ENCODE results near the gene GLUL. TPM values are rescaled to one million over a fixed set of nuclear protein-coding genes. Genes with fewer than 3 reads are reported as not detected.

The GLUL gene
- polyA plus RNA-seq, 3 donors: 506 to 1,423 (median 523) TPM

DNA sequence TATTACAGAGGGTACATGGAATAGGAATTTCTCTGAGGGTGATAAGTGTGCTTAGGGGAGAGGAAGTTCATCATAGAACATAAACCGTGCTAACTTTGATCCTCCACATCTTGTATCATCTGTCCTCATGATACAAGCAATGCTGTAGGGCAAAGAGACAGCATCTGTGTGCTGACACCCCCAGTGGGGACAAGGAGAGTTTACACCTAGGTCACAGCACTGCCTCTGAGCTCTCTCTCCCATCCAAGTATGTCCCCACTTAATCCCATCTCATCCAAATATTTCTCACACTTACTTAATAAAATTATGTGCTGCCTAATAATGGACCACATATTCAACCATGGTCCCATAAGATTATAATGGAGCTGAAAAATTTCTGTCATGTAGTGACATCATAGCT, 13.2 kb upstream of the GLUL start:
- Histone ChIP-seq H3K79me2 (ENCODE audit: insufficient read depth, low read length) (no peaks in the 10 kb centered on the region), H3K27me3 (ENCODE audit: control insufficient read depth in 2 of 2, insufficient read depth in 2 of 2, low read length in 2 of 2) (no peaks in the 10 kb centered on the region), H3K4me3 (replicated peaks in 1 of 3; ENCODE audit: low read depth in 2 of 3, low read length in 3 of 3) (no peak overlapping the region), H4K20me1 (ENCODE audit: insufficient read depth, low read length) (no peaks in the 10 kb centered on the region), H3K36me3 (replicated peaks in 1 of 2; ENCODE audit: control insufficient read depth in 1 of 2, insufficient read depth in 2 of 2, low read length in 2 of 2) (no peaks in the 10 kb centered on the region), H3K4me1 (ENCODE audit: control insufficient read depth in 1 of 2, insufficient read depth in 2 of 2, low read length in 2 of 2) (no peaks in the 10 kb centered on the region), H3K4me2 (replicated peaks; ENCODE audit: extremely low read depth, low read length, poor library complexity, severe bottlenecking) (no peak overlapping the region), H3K9ac (ENCODE audit: insufficient read depth, low read length, poor library complexity, severe bottlenecking) (no peak overlapping the region), H3K9me3 (replicated peaks in 1 of 2; ENCODE audit: control insufficient read depth in 1 of 2, insufficient read depth in 1 of 2, low read length in 2 of 2) (peaks cover 3 to 6% of the 10 kb centered on the region in 2 donors), H2AFZ (ENCODE audit: insufficient read depth, low read depth, low read length, poor library complexity, severe bottlenecking) (no peak overlapping the region), H3K27ac (ENCODE audit: low read depth in 1 of 2, low read length in 2 of 2) (no peak overlapping the region)
- Mint-ChIP-seq H3K36me3 (no peaks in the 10 kb centered on the region), H3K9me3 (peaks cover 4 to 11% (median 8%) of the 10 kb centered on the region in 7 donors), H3K4me3 (no peak overlapping the region), H3K27me3 (ENCODE audit: low read depth in 3 of 3) (peaks cover 2 to 7% (median 4%) of the 10 kb centered on the region in 3 donors), H3K4me1 (no peaks in the 10 kb centered on the region), H3K27ac (no peak overlapping the region)
- intact Hi-C loops (cut with micrococcal nuclease): no loop called here
- peak; percentile 19 for TF ChIP-seq CTCF (IDR thresholded peaks at IDR 0.05)
- no CpG with 5 or more reads among the region's 1 CpG for WGBS (ENCODE audit: insufficient coverage)
- no peak for DNase-seq

GRCh38 chr1:182400567-182400966, 9.0 kb upstream of the GLUL start, which contains the start of gene TEDDM1:
TEDDM1 (minus strand) TSS chr1:182400667; CDS start chr1:182400485, 182 bp downstream.
- Histone ChIP-seq H4K20me1 (ENCODE audit: insufficient read depth, low read length) (no peaks in the 10 kb centered on the region), H3K79me2 (ENCODE audit: insufficient read depth, low read length) (no peaks in the 10 kb centered on the region), H2AFZ (ENCODE audit: insufficient read depth, low read depth, low read length, poor library complexity, severe bottlenecking) (no peak within 1 kb of the TSS), H3K9ac (ENCODE audit: insufficient read depth, low read length, poor library complexity, severe bottlenecking) (no peak within 1 kb of the TSS), H3K4me1 (ENCODE audit: control insufficient read depth in 1 of 2, insufficient read depth in 2 of 2, low read length in 2 of 2) (peaks cover 7 to 16% of the 10 kb centered on the region in 2 donors), H3K27ac (ENCODE audit: low read depth in 1 of 2, low read length in 2 of 2) (no peak within 1 kb of the TSS), H3K9me3 (replicated peaks in 1 of 2; ENCODE audit: control insufficient read depth in 1 of 2, insufficient read depth in 1 of 2, low read length in 2 of 2) (peaks cover 2 to 4% of the 10 kb centered on the region in 2 donors), H3K36me3 (replicated peaks in 1 of 2; ENCODE audit: control insufficient read depth in 1 of 2, insufficient read depth in 2 of 2, low read length in 2 of 2) (no peaks in the 10 kb centered on the region), H3K27me3 (ENCODE audit: control insufficient read depth in 2 of 2, insufficient read depth in 2 of 2, low read length in 2 of 2) (no peaks in the 10 kb centered on the region), H3K4me2 (replicated peaks; ENCODE audit: extremely low read depth, low read length, poor library complexity, severe bottlenecking) (no peak within 1 kb of the TSS), H3K4me3 (replicated peaks in 1 of 3; ENCODE audit: low read depth in 2 of 3, low read length in 3 of 3) (no peak within 1 kb of the TSS)
- H3K4me1 Mint-ChIP-seq: peaks cover 21% of the 10 kb centered on the region
- no peak for TF ChIP-seq CTCF (IDR thresholded peaks at IDR 0.05)
- H3K27ac Mint-ChIP-seq: peak within 1 kb of the TSS in 1 of 7 donors; percentile 53
- no peak within 1 kb of the TSS for H3K4me3 Mint-ChIP-seq
- intact Hi-C loops (cut with micrococcal nuclease): no loop called here
- H3K27me3 Mint-ChIP-seq (ENCODE audit: low read depth in 3 of 3): peaks cover 0 to 2% (median 0%) of the 10 kb centered on the region in 3 donors
- 100% methylated on average over 3 of the region's 4 CpGs for WGBS (ENCODE audit: insufficient coverage)
- H3K9me3 Mint-ChIP-seq: peaks cover 2 to 8% (median 4%) of the 10 kb centered on the region in 7 donors
- H3K36me3 Mint-ChIP-seq: no peaks in the 10 kb centered on the region
- DNase-seq: no peak

Measured in CD14-positive monocyte (primary cell).